Stimulated activated CD4-positive, alpha-beta T cell treated with anti-CD3 and anti-CD28 coated beads, Interleukin-12 subunit alpha, Interleukin-12 subunit beta, amount 100 ng/mL, for 48 hours (primary cell): ENCODE data around the gene POLRMT.
"Not testable (repeated sequence)": the region's sequence is repeated elsewhere in the genome, so short reads cannot be mapped to it uniquely, and the experiment has no call there.

Experiments used
- DNase-seq, 3 donors: peaks; one replicate each; pipeline ENCODE4 v3.0.0-alpha.2; 2020; ENCODE audit warnings: low read depth in 2 of 3, low spot score in 1 of 3

The POLRMT gene

DNA sequence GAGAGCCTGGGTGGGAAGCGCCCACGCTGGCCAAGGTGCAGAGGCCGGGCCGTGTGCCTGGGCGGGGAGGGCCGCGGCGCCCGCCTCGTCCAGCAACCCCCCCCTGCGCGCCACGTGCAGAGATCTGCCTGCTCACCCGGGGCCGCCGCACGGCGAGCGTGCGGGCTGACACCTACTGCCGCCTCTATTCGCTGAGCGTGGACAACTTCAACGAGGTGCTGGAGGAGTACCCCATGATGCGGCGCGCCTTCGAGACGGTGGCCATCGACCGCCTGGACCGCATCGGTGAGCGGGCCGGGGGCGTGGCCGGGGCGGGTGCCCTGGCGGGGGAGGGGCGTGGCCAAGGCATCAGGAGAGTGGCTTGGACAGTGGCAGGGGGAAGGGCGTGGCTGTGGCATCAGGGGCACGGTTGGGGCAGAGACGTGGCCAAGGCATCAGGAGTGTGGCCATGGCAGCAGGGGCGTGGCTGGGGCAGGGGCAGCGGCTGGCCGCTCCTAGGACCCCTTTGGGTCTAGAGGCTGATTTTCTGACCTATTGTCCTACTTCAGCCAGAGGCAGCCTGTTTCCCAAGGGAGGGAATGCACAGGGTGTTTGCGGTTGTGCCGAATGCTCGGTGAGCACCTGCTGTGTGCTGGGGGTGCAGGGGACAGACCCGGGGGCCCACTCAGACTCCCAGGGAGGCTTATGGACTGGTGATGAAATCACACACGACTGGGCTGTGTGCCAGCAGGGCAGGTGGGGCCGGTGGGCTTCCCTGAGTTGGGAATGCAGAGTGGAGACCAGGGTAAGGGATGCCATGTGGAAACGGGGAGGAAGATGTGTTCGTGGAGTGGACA, 19.4 kb downstream of the POLRMT start:
- no peak for DNase-seq

DNA sequence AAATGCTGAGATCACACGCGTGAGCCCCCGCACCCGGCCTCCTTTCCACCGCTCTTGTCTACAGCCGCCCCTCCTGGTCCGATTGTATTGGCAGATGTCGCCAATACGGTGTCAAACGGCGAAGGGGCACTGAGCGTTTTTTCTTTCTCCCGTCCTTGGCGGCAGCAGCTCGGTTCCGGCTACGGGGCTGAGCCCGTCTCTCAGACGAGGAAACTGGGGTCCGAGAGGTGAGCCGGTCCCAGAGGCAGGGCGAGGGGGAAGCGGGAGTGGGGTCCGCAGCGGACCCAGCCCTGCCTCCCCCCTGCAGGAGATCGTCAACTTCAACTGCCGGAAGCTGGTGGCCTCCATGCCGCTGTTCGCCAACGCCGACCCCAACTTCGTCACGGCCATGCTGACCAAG, 20.4 kb downstream of the POLRMT start:
- DNase-seq = no peak

- peak; percentile 70 to 78 (median 74) for DNase-seq
These were observed 21.9 kb downstream of the POLRMT start for GRCh38 chr19:611481-611868.

- peak in 1 of 3 donors; percentile 32 for DNase-seq
These were observed 22.4 kb downstream of the POLRMT start for GRCh38 chr19:610801-611480.

DNA sequence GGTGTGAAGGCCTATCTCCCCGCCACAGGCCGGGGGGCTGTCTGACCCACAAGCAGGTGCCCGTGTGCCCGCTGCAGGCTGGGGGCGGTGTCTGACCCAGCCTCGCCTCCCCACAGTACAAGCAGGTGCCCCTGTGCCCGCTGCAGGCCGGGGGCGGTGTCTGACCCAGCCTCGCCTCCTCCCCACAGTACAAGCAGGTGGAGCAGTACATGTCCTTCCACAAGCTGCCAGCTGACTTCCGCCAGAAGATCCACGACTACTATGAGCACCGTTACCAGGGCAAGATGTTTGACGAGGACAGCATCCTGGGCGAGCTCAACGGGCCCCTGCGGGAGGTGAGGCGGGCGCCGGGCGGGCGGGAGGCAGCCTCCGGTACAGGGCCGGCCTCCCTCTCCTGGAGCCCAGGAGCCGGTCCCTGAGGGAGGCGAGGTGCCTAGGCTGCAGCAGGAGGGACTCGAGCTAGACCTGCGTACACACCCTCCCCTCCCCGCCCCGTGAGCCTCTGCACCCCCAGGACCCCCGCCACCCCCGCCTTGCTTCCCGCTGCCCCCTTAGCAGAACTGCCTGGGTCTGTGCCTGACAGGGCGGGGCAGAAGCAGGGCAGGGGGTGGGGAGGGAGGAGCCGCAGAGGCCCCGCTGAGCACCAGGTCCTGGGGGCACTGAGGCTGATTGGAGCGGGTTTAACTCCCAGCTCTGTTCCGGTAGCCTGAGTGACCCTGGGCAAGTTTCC, 23.1 kb downstream of the POLRMT start:
- DNase-seq = no peak

- no peak for DNase-seq
These were observed 24.4 kb downstream of the POLRMT start for GRCh38 chr19:609004-609346.

GRCh38 chr19:608155-609003, 25.0 kb downstream of the POLRMT start:
- DNase-seq = no peak

GRCh38 chr19:607301-608154, 25.8 kb downstream of the POLRMT start:
- no peak for DNase-seq

DNA sequence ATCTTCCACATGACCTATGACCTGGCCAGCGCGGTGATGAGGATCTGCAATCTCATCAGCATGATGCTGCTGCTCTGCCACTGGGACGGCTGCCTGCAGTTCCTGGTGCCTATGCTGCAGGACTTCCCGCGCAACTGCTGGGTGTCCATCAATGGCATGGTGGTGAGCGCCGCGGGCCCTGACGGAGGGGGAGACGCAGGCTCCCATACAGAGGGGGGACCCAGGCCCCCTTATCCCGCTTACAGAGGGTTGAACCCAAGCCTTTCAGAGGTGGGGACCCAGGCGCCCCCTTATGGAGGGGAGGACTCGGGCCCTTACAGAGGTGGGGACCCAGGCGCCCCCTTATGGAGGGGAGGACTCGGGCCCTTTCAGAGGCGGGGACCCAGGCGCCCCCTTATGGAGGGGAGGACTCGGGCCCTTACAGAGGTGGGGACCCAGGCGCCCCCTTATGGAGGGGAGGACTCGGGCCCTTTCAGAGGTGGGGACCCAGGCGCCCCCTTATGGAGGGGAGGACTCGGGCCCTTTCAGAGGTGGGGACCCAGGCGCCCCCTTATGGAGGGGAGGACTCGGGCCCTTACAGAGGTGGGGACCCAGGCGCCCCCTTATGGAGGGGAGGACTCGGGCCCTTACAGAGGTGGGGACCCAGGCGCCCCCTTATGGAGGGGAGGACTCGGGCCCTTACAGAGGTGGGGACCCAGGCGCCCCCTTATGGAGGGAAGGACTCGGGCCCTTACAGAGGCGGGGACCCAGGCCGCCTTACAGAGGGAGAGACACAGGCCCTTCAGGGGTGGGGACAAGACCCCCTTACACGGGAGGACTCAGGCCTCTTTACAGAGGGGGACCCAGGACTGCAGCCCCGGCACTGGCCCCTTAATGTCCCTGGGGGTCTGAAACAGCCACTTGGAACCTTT, 28.0 kb downstream of the POLRMT start:
- peak in 1 of 3 donors; percentile 53 for DNase-seq

DNA sequence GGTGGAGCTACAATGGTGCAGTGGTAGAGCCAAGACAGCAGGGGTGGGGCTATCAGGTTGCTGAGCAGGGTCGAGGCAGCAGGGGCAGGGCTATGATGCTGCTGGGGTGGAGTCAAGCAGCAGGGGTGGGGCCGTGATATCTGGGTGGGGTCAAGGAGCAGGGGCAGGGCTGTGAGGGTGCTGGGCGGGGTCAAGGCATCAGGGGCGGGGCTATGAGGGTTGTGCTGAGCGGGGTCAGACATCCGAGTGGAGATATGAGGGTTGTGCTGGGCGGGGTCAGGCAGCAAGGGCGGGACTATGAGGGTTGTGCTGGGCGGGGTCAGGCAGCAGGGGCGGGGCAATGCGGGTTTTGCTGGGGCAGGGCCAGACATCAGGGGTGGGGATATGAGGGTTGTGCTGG, 29.0 kb downstream of the POLRMT start:
- DNase-seq = peak; percentile 46 to 71 (median 55)

DNA sequence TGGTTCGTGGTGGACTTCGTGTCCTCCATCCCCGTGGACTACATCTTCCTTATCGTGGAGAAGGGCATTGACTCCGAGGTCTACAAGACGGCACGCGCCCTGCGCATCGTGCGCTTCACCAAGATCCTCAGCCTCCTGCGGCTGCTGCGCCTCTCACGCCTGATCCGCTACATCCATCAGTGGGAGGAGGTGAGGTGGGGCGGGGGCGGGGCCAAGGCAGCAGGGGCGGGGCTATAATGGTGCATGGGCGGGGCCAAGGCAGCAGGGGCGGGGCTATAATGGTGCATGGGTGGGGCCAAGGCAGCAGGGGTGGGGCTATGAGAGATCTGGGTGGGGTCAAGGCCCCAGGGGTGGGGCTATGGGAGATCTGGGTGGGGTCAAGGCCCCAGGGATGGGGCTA, 29.6 kb downstream of the POLRMT start:
- DNase-seq = peak in 1 of 3 donors; percentile 35

- not testable (repeated sequence) for DNase-seq
These were observed 30.1 kb downstream of the POLRMT start for GRCh38 chr19:603302-603639.

DNA sequence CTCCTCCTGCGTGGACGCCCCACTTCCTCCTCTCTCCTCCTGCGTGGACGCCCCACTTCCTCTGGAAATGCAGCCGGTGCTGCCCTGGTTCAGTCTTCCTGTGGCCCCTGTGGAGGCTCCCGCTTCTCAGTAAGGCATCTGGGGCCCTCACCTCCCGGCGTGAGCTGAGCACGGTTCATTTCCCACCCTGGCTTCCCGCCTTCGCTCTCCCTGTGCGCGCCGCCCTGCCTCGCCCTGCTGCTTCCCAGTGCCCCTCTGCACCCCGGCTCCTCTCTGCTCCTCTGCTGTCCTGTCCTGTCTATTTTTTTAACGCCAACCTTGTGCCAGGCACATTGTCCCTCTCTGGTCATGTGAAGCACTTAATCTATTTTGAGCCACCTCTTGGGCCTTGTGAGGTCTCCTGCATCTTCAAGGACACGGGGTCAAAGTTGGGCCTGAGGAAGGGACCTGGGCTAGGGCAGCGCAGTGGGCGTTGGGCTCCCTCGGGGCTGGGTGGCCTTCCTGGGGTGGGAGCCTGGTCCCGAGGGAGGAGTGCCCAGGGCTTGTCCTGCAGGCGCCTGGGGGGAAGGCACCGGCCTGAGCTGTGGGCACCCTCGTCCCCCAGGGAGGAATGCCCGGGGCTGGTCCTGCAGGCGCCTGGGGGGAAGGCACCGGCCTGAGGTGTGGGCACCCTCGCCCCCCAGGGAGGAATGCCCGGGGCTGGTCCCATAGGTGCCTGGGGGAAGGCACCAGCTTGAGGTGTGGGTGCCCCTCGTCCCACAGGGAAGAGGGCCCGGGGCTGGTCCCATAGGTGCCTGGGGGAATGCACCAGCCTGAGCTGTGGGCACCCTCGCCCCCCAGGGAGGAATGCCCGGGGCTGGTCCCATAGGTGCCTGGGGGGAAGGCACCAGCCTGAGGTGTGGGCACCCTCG, 30.7 kb downstream of the POLRMT start:
- no peak for DNase-seq

DNA sequence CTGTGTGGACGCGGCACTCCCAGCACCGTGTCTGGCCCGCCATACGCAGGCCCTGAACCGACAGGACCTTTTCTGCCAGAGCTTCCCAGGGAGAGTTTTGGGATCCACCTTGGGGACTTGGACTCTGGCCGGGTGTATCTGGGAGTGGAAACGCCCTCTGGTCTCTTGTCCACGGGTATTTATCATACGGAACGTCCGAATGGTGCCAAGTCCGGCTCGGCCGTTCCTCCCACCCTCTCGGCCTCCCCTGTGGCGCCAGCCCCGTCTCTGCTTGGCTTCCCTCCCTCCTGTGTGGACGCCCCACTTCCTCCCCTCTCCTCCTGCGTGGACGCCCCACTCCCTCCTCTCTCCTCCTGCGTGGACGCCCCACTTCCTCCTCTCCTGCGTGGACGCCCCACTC, 31.5 kb downstream of the POLRMT start:
- DNase-seq = no peak

DNA sequence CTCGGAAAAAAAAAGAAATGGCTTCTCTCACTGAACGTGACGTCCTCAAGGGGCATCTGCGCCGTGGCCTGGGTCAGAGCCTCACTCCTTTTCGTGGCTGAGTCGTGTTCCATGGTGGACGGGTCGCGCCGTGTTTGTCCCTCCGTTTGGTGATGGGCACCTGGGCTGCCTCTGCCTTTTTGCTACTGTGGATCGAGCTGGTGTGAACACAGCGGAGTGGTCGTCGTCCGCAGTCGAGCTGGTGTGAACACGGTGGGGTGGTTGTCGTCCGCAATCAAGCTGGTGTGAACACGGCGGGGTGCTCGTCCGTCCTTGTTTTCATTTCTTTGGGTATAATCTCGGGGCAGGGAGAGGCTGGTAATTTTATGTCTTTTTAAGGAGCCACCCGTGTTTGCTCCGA, 32.0 kb downstream of the POLRMT start:
- DNase-seq = no peak

- DNase-seq = no peak
These were observed 35.7 kb downstream of the POLRMT start for GRCh38 chr19:597406-598315.

DNA sequence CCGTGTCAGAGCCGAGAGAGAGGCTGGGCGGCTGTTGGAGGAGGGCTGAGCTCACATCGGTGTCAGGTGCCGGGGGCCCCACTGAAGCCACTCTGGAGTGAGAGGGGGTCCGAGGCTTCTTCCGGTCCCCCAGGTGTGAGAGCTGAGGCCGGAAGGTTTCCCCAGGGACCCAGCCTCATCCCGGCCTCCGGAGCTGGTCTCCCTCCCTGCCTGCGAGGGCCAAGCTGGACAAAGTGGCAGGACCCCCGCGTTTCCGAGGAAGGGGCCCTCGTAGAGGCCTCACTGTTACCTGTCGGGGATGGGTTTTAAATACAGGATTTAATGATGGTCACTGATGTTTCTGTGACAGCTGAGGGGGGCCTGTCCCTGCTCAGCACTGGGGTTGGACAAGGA, 37.1 kb downstream of the POLRMT start:
- DNase-seq = no peak
